OCI-LY3 (cell line): Measurements from ENCODE around the gene FGD3.

ENCODE experiments used
- CTCF ChIP-seq: fragments of 200-600, 300-600 bp; sonication (generic); IDR thresholded peaks from 2 replicates; pipeline ENCODE4 v1.5.1; 2014; ENCODE audit warnings: antibody characterized with exemption, low read length, low read depth
- EZH2phosphoT487 ChIP-seq: fragments of 200-600 bp; shearing (Covaris generic); IDR thresholded peaks from 2 replicates; pipeline ENCODE4 v1.6.1; 2018; ENCODE audit warnings: antibody characterized with exemption, mixed run types, low read depth

- no peak for TF ChIP-seq CTCF
- TF ChIP-seq EZH2phosphoT487 = no peak
Observed at GRCh38 chr9:92962846-92963245, 15.5 kb downstream of the FGD3 start.
